NB4 (cell line): ENCODE data around the gene CC2D2B.

Source experiments
- CTCF ChIP-seq: IDR thresholded peaks from one replicate; pipeline ENCODE4 v1.5.1; 2012; ENCODE audit warnings: low read depth, low read length
- MAX ChIP-seq: IDR thresholded peaks from 2 replicates; pipeline ENCODE4 v1.6.1; 2011; ENCODE audit warnings: low read depth, low read length
- MYC ChIP-seq: IDR thresholded peaks from 2 replicates; pipeline ENCODE4 v1.6.1; 2011; ENCODE audit warnings: low read depth, low read length
- POLR2A ChIP-seq: IDR thresholded peaks from 2 replicates; pipeline ENCODE4 v1.6.1; 2011; ENCODE audit warnings: mild to moderate bottlenecking; ENCODE audit not compliant: insufficient read length; ENCODE audit errors: extremely low read depth

- TF ChIP-seq CTCF, result no peak
- TF ChIP-seq MYC, result no peak
- no peak for TF ChIP-seq POLR2A
- TF ChIP-seq MAX, result no peak
Measured at GRCh38 chr10:95881316-95881715, 26.5 kb upstream of the CC2D2B start.
